HCT116 (cell line): ENCODE measurements around the gene ENSA.

Source experiments
- CEBPB ChIP-seq: IDR thresholded peaks from 2 replicates; pipeline ENCODE4 v1.6.1; 2012; ENCODE audit warnings: low read depth
- EGR1 ChIP-seq: IDR thresholded peaks from 2 replicates; pipeline ENCODE4 v1.6.1; 2012; ENCODE audit warnings: low read depth
- EZH2 ChIP-seq: fragments of 200-600 bp; sonication (generic); IDR thresholded peaks from 2 replicates; pipeline ENCODE4 v1.6.1; 2017; ENCODE audit warnings: antibody characterized with exemption, mixed run types
- EZH2phosphoT487 ChIP-seq: fragments of 200-600 bp; IDR thresholded peaks from 2 replicates; pipeline ENCODE4 v1.6.1; 2018; ENCODE audit warnings: antibody characterized with exemption, borderline replicate concordance
- FOSL1 ChIP-seq: IDR thresholded peaks from 2 replicates; pipeline ENCODE4 v1.6.1; 2012; ENCODE audit warnings: low read depth
- MAX ChIP-seq: IDR thresholded peaks from 2 replicates; pipeline ENCODE4 v1.6.1; 2012
- POLR2A ChIP-seq: IDR thresholded peaks from 2 replicates; pipeline ENCODE4 v1.7.0; 2011; ENCODE audit warnings: borderline replicate concordance; ENCODE audit not compliant: insufficient read depth, insufficient read length; ENCODE audit errors: extremely low read depth
- POLR2AphosphoS5 ChIP-seq: IDR thresholded peaks from 2 replicates; pipeline ENCODE4 v1.6.1; 2011; ENCODE audit warnings: mild to moderate bottlenecking, low read depth, low read length, moderate library complexity
- SIN3A ChIP-seq: IDR thresholded peaks from 2 replicates; pipeline ENCODE4 v1.6.1; 2012; ENCODE audit warnings: low read depth
- SRF ChIP-seq: IDR thresholded peaks from 2 replicates; pipeline ENCODE4 v1.6.1; 2012; ENCODE audit warnings: low read depth
- ZNF274 ChIP-seq: fragments of 200-500 bp; sonication (Bioruptor generic); IDR thresholded peaks from 2 replicates; pipeline ENCODE4 v1.6.1; 2014; ENCODE audit warnings: mild to moderate bottlenecking, low read depth, low read length, inconsistent platforms
- TF ChIP-seq, protein P1 (sequence below), 3 experiments: fragments of 200-600 bp in 1 of 3; sonication (generic) in 1 of 3; IDR thresholded peaks in 2 of 3; conservative IDR thresholded peaks in 1 of 3; 2 replicates each; pipeline ENCODE4 v1.5.1; 2012 to 2017; ENCODE audit warnings: low read depth in 2 of 3, low read length in 2 of 3, antibody characterized with exemption in 1 of 3, borderline replicate concordance in 1 of 3, control low read depth in 1 of 3, mild to moderate bottlenecking in 1 of 3, mixed read lengths in 1 of 3, mixed run types in 1 of 3, moderate library complexity in 1 of 3; ENCODE audit not compliant: insufficient read depth in 1 of 3

DNA sequence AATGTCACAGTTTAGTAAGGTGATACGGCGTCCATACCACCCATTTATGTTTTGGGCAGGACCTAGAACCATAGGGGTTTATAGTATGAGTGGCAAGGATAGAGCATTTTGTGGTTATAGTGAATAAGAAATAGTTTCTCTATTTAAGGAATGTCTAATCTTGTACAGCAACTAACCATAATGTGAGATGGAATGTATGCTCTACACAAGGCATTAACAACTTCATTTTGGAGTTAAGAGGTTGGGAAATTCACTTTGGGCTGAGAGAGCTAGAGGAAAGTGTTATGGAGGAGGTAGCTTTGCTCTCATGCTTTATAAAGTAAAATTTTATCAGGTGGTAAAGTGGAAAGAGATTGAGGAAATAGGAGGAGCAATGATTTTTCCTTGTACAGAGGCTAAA is 47.0 kb downstream of the ENSA start:
- TF ChIP-seq, protein P1, sequence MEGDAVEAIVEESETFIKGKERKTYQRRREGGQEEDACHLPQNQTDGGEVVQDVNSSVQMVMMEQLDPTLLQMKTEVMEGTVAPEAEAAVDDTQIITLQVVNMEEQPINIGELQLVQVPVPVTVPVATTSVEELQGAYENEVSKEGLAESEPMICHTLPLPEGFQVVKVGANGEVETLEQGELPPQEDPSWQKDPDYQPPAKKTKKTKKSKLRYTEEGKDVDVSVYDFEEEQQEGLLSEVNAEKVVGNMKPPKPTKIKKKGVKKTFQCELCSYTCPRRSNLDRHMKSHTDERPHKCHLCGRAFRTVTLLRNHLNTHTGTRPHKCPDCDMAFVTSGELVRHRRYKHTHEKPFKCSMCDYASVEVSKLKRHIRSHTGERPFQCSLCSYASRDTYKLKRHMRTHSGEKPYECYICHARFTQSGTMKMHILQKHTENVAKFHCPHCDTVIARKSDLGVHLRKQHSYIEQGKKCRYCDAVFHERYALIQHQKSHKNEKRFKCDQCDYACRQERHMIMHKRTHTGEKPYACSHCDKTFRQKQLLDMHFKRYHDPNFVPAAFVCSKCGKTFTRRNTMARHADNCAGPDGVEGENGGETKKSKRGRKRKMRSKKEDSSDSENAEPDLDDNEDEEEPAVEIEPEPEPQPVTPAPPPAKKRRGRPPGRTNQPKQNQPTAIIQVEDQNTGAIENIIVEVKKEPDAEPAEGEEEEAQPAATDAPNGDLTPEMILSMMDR (IDR thresholded peaks at IDR 0.05 in 2 of 3, conservative IDR thresholded peaks at IDR 0.05 in 1 of 3; ENCODE audit: borderline replicate concordance in 1 of 3, insufficient read depth in 1 of 3, low read depth in 2 of 3, low read length in 2 of 3): no peak
- TF ChIP-seq POLR2A: no peak
- no peak for TF ChIP-seq EGR1
- TF ChIP-seq MAX: no peak
- no peak for TF ChIP-seq FOSL1
- no peak for TF ChIP-seq CEBPB
- no peak for TF ChIP-seq EZH2
- TF ChIP-seq SIN3A: no peak
- TF ChIP-seq ZNF274: no peak
- TF ChIP-seq EZH2phosphoT487: no peak
- TF ChIP-seq SRF: no peak
- TF ChIP-seq POLR2AphosphoS5: no peak
